PC-9 (cell line): ENCODE results near the gene VPS13D.

ENCODE experiments used
- EZH2 ChIP-seq: fragments of 200-600 bp; sonication (generic); IDR thresholded peaks from 2 replicates; pipeline ENCODE4 v1.8.0; 2017; ENCODE audit warnings: antibody characterized with exemption, low read depth
- TF ChIP-seq, protein P1 (sequence below): fragments of 200-600 bp; sonication (generic); conservative IDR thresholded peaks from 2 replicates; pipeline ENCODE4 v1.6.1; 2017; ENCODE audit warnings: mixed run types, antibody characterized with exemption, mild to moderate bottlenecking, moderate library complexity

- TF ChIP-seq, protein P1, sequence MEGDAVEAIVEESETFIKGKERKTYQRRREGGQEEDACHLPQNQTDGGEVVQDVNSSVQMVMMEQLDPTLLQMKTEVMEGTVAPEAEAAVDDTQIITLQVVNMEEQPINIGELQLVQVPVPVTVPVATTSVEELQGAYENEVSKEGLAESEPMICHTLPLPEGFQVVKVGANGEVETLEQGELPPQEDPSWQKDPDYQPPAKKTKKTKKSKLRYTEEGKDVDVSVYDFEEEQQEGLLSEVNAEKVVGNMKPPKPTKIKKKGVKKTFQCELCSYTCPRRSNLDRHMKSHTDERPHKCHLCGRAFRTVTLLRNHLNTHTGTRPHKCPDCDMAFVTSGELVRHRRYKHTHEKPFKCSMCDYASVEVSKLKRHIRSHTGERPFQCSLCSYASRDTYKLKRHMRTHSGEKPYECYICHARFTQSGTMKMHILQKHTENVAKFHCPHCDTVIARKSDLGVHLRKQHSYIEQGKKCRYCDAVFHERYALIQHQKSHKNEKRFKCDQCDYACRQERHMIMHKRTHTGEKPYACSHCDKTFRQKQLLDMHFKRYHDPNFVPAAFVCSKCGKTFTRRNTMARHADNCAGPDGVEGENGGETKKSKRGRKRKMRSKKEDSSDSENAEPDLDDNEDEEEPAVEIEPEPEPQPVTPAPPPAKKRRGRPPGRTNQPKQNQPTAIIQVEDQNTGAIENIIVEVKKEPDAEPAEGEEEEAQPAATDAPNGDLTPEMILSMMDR: no peak
- TF ChIP-seq EZH2: no peak
Measured at GRCh38 chr1:12335815-12336214, 106.0 kb downstream of the VPS13D start.
